HCT116 (cell line): ENCODE measurements around the gene THRAP3. TPM values are rescaled to one million over a fixed set of nuclear protein-coding genes. Genes with fewer than 3 reads are reported as not detected.
A peak's percentile ranks its signal among the peaks of the same experiment; 100 is the strongest.

ENCODE experiments used
- ATAC-seq: fragments of 200-7000 bp; cut with Tn5 transposase; 2 replicates; pipeline ENCODE4 v1.9.1; 2020; ENCODE audit warnings: mild to moderate bottlenecking, moderate library complexity
- BruUV-seq: library from RNA; stranded (reverse); fragments of 400-500 nt; replicated peaks from 2 replicates; lab custom pipeline; 2021; lab: Mats Ljungman, UMichigan
- CTCF ChIA-PET: fragments of 300-600 bp; sonication (Branson Sonifier 250); formaldehyde crosslinking; loops from one replicate; lab custom pipeline; 2021; ENCODE audit warnings: antibody characterized with exemption; lab: Charles Lee
- POLR2A ChIA-PET: fragments of 300-600, 350-600 bp; sonication (Branson Sonifier 250); formaldehyde crosslinking; loops from one replicate; lab custom pipeline; 2021; ENCODE audit warnings: antibody characterized with exemption; lab: Charles Lee
- RAD21 ChIA-PET, 2 experiments: fragments of 300-600 bp; sonication (Branson Sonifier 250); formaldehyde crosslinking; loops; one replicate each; lab custom pipeline; 2023; ENCODE audit warnings: low total read pairs in 2 of 2; ENCODE audit not compliant: uncharacterized antibody in 2 of 2, unreplicated experiment in 2 of 2, low non-redundant PET in 1 of 2; lab: Charles Lee
- DNase-seq: peaks from one replicate; pipeline ENCODE4 v3.0.0-alpha.2; 2010; ENCODE audit warnings: low read depth, low spot score
- H2AFZ ChIP-seq: fragments of 200-600 bp; shearing (Covaris generic), sonication (generic); 2 replicates; pipeline ENCODE4 v1.6.1; 2017; ENCODE audit warnings: low read depth, mixed run types, mixed read lengths, antibody characterized with exemption, low read length; ENCODE audit not compliant: poor library complexity, severe bottlenecking
- H3K27ac ChIP-seq: 2 replicates; pipeline ENCODE4 v1.5.1; 2012; ENCODE audit warnings: low read depth, low read length
- H3K27me3 ChIP-seq: fragments of 200-600 bp; sonication (generic); 2 replicates; pipeline ENCODE4 v1.6.1; 2016; ENCODE audit warnings: mixed run types, low read length, mixed read lengths; ENCODE audit not compliant: insufficient read depth
- H3K36me3 ChIP-seq, 2 experiments: fragments of 200-500 bp in 1 of 2; fragments of 200-600 bp in 1 of 2; sonication (Bioruptor generic) in 1 of 2; sonication (generic) in 1 of 2; 2 replicates each; pipeline versions ENCODE4 v1.5.1 to v1.6.1; 2014 to 2016; ENCODE audit warnings: low read length in 2 of 2, inconsistent platforms in 1 of 2, mixed read lengths in 1 of 2, mixed run types in 1 of 2; ENCODE audit not compliant: insufficient read depth in 2 of 2, control insufficient read depth in 1 of 2
- H3K4me1 ChIP-seq, 2 experiments: fragments of 200-600 bp in 1 of 2; sonication (generic) in 1 of 2; 2 replicates each; pipeline versions ENCODE4 v1.5.1 to v1.6.1; 2012 to 2017; ENCODE audit warnings: low read length in 2 of 2, inconsistent platforms in 1 of 2, mild to moderate bottlenecking in 1 of 2, mixed read lengths in 1 of 2, mixed run types in 1 of 2, moderate library complexity in 1 of 2; ENCODE audit not compliant: insufficient read depth in 2 of 2, control insufficient read depth in 1 of 2
- H3K4me2 ChIP-seq: fragments of 200-600 bp; sonication (generic); 2 replicates; pipeline ENCODE4 v1.6.1; 2017; ENCODE audit warnings: mixed run types, low read length, mixed read lengths
- H3K4me3 ChIP-seq, 2 experiments: fragments of 200-600 bp in 1 of 2; sonication (generic) in 1 of 2; replicated peaks in 1 of 2; 2 replicates each; pipeline ENCODE4 v1.5.1; 2011 to 2016; ENCODE audit warnings: low read length in 2 of 2, control low read depth in 1 of 2, low read depth in 1 of 2, mild to moderate bottlenecking in 1 of 2, mixed read lengths in 1 of 2, mixed run types in 1 of 2
- H3K79me2 ChIP-seq: fragments of 200-600 bp; sonication (generic); 2 replicates; pipeline ENCODE4 v1.6.1; 2017; ENCODE audit warnings: mild to moderate bottlenecking, mixed run types, low read length, moderate library complexity, mixed read lengths; ENCODE audit not compliant: insufficient read depth
- H3K9ac ChIP-seq: fragments of 200-600 bp; sonication (generic); 2 replicates; pipeline ENCODE4 v1.6.1; 2016; ENCODE audit warnings: low read length, mixed read lengths
- H3K9me2 ChIP-seq: fragments of 200-600 bp; sonication (generic), shearing (Covaris generic); 2 replicates; pipeline ENCODE4 v1.6.1; 2017; ENCODE audit warnings: mixed run types, mild to moderate bottlenecking, moderate library complexity; ENCODE audit not compliant: insufficient read depth
- H3K9me3 ChIP-seq, 2 experiments: fragments of 200-500 bp in 1 of 2; fragments of 200-600 bp in 1 of 2; sonication (Bioruptor generic) in 1 of 2; sonication (generic) in 1 of 2; 2 replicates each; pipeline ENCODE4 v1.6.1; 2014 to 2017; ENCODE audit warnings: low read length in 2 of 2, mixed read lengths in 2 of 2, inconsistent platforms in 1 of 2, low read depth in 1 of 2, mild to moderate bottlenecking in 1 of 2, mixed run types in 1 of 2, moderate library complexity in 1 of 2; ENCODE audit not compliant: control insufficient read depth in 1 of 2, insufficient read depth in 1 of 2
- H4K20me1 ChIP-seq: fragments of 200-600 bp; sonication (generic), shearing (Covaris generic); 2 replicates; pipeline ENCODE4 v1.6.1; 2017; ENCODE audit warnings: mixed run types, mild to moderate bottlenecking, moderate library complexity; ENCODE audit not compliant: insufficient read depth
- CBX3 ChIP-seq: IDR thresholded peaks from 2 replicates; pipeline ENCODE4 v1.6.1; 2012; ENCODE audit warnings: low read depth
- CEBPB ChIP-seq: IDR thresholded peaks from 2 replicates; pipeline ENCODE4 v1.6.1; 2012; ENCODE audit warnings: low read depth
- ELF1 ChIP-seq: IDR thresholded peaks from 2 replicates; pipeline ENCODE4 v1.6.1; 2012; ENCODE audit warnings: low read depth, borderline replicate concordance
- EZH2 ChIP-seq: fragments of 200-600 bp; sonication (generic); IDR thresholded peaks from 2 replicates; pipeline ENCODE4 v1.6.1; 2017; ENCODE audit warnings: antibody characterized with exemption, mixed run types
- FOSL1 ChIP-seq: IDR thresholded peaks from 2 replicates; pipeline ENCODE4 v1.6.1; 2012; ENCODE audit warnings: low read depth
- JUND ChIP-seq: IDR thresholded peaks from 2 replicates; pipeline ENCODE4 v1.6.1; 2012
- MAX ChIP-seq: IDR thresholded peaks from 2 replicates; pipeline ENCODE4 v1.6.1; 2012
- REST ChIP-seq: IDR thresholded peaks from 2 replicates; pipeline ENCODE4 v1.6.1; 2012; ENCODE audit warnings: low read depth
- SP1 ChIP-seq: IDR thresholded peaks from 2 replicates; pipeline ENCODE4 v1.6.1; 2012; ENCODE audit warnings: low read depth
- SRF ChIP-seq: IDR thresholded peaks from 2 replicates; pipeline ENCODE4 v1.6.1; 2012; ENCODE audit warnings: low read depth
- YY1 ChIP-seq: IDR thresholded peaks from 2 replicates; pipeline ENCODE4 v1.6.1; 2011; ENCODE audit warnings: low read length, low read depth, moderate library complexity, mild to moderate bottlenecking; ENCODE audit not compliant: insufficient replicate concordance; ENCODE audit errors: extremely low read depth
- ZBTB33 ChIP-seq: IDR thresholded peaks from 2 replicates; pipeline ENCODE4 v1.6.1; 2011; ENCODE audit warnings: mild to moderate bottlenecking, low read length, moderate library complexity; ENCODE audit not compliant: insufficient replicate concordance; ENCODE audit errors: extremely low read depth
- ZNF274 ChIP-seq: fragments of 200-500 bp; sonication (Bioruptor generic); IDR thresholded peaks from 2 replicates; pipeline ENCODE4 v1.6.1; 2014; ENCODE audit warnings: mild to moderate bottlenecking, low read depth, low read length, inconsistent platforms
- intact Hi-C: fragments of 100-400 bp; cut with micrococcal nuclease; formaldehyde crosslinking; loops from 2 replicates; pipeline ENCODE4 v1.10.0; 2022
- total RNA-seq: library from RNA; stranded (reverse); gene quantifications from one replicate; pipeline ENCODE4 v1.2.1, GENCODE V29; 2021; ENCODE audit not compliant: unreplicated experiment

The THRAP3 gene
- total RNA-seq, 1 experiment from 2014 or later, result 144 TPM

- no TSS peak for BruUV-seq
- peaks cover 11% of the 10 kb centered on the region; the same call in 1 of the 2 replicates for H3K79me2 ChIP-seq
- H3K27me3 ChIP-seq, result no peaks in the 10 kb centered on the region
- intact Hi-C loops, result no loop called here
- ChIA-PET RAD21 (no interaction called here), CTCF (no interaction called here), POLR2A (no interaction called here)
- no peak for ATAC-seq
- no peak for TF ChIP-seq SP1
- TF ChIP-seq JUND, result no peak
- TF ChIP-seq FOSL1, result no peak
- no peak for TF ChIP-seq ZNF274
- TF ChIP-seq EZH2, result no peak
- TF ChIP-seq MAX, result no peak
- TF ChIP-seq SRF, result no peak
- TF ChIP-seq CEBPB, result no peak
- TF ChIP-seq YY1, result no peak
- TF ChIP-seq ZBTB33, result no peak
- no peak for TF ChIP-seq ELF1
- no peak for TF ChIP-seq CBX3
- TF ChIP-seq REST, result no peak
- H2AFZ ChIP-seq, result no peak overlapping the region
- peak overlapping the region; percentile 87 for H3K4me2 ChIP-seq
- H3K36me3 ChIP-seq, result no peaks in the 10 kb centered on the region; a peak in 1 of 4 replicates
- peak overlapping the region; percentile 76 for H3K9ac ChIP-seq
- H3K4me3 ChIP-seq, result peak overlapping the region; percentile 58 to 69
- H3K9me3 ChIP-seq, result no peaks in the 10 kb centered on the region
- no peak for DNase-seq
- H3K4me1 ChIP-seq, result peaks cover 17 to 43% of the 10 kb centered on the region in 2 experiments
- H4K20me1 ChIP-seq, result no peaks in the 10 kb centered on the region
- peak overlapping the region; percentile 89 for H3K27ac ChIP-seq
- H3K9me2 ChIP-seq, result no peaks in the 10 kb centered on the region
Measured at GRCh38 chr1:36320291-36320761, 96.1 kb downstream of the THRAP3 start.
